ENCODE results near the gene MAPKAP1. TPM values are rescaled to one million over a fixed set of nuclear protein-coding genes. Genes with fewer than 3 reads are reported as not detected.

Gene MAPKAP1
- total RNA-seq, 1 donor from 2014 or later, result 74.6 TPM

GRCh38 chr9:125630436-125630835 is 76.6 kb downstream of the MAPKAP1 start:
- TF ChIP-seq, protein P1, sequence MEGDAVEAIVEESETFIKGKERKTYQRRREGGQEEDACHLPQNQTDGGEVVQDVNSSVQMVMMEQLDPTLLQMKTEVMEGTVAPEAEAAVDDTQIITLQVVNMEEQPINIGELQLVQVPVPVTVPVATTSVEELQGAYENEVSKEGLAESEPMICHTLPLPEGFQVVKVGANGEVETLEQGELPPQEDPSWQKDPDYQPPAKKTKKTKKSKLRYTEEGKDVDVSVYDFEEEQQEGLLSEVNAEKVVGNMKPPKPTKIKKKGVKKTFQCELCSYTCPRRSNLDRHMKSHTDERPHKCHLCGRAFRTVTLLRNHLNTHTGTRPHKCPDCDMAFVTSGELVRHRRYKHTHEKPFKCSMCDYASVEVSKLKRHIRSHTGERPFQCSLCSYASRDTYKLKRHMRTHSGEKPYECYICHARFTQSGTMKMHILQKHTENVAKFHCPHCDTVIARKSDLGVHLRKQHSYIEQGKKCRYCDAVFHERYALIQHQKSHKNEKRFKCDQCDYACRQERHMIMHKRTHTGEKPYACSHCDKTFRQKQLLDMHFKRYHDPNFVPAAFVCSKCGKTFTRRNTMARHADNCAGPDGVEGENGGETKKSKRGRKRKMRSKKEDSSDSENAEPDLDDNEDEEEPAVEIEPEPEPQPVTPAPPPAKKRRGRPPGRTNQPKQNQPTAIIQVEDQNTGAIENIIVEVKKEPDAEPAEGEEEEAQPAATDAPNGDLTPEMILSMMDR (IDR thresholded peaks at IDR 0.05; ENCODE audit: unreplicated experiment), result no peak
- Mint-ChIP-seq H3K9me3 (ENCODE audit: low read depth) (no peaks in the 10 kb centered on the region), H3K27me3 (no peaks in the 10 kb centered on the region), H3K4me1 (ENCODE audit: low read depth) (peaks cover 24% of the 10 kb centered on the region), H3K36me3 (ENCODE audit: insufficient read depth) (peaks cover 1% of the 10 kb centered on the region), H3K27ac (no peak overlapping the region), H3K4me3 (ENCODE audit: low read depth) (no peak overlapping the region)
- DNase-seq (ENCODE audit: low spot score, unreplicated experiment), result no peak

DNA sequence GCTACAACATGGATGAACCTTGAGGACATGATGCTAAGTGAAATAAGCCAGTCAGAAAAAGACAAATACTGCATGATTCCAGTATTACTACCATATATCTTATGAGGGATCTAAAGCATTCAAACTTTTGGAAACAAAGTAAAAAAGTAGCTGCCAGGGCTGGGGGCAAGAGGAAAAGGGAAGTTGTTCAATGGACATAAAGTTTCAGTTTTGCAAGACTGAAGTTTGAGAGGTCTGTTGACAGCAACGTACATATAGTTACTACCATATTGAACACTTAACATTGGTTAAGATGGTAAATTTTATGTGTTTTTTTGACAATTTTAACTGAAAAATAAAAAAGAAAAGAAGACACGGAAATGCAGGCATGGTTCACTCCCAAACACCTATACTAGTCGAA is 77.6 kb downstream of the MAPKAP1 start:
- Mint-ChIP-seq H3K27me3 (no peaks in the 10 kb centered on the region), H3K4me1 (ENCODE audit: low read depth) (peaks cover 19% of the 10 kb centered on the region), H3K36me3 (ENCODE audit: insufficient read depth) (peaks cover 1% of the 10 kb centered on the region), H3K27ac (no peak overlapping the region), H3K9me3 (ENCODE audit: low read depth) (no peaks in the 10 kb centered on the region), H3K4me3 (ENCODE audit: low read depth) (no peak overlapping the region)
- DNase-seq (ENCODE audit: low spot score, unreplicated experiment), result no peak
- TF ChIP-seq, protein P1 (IDR thresholded peaks at IDR 0.05; ENCODE audit: unreplicated experiment), result no peak

- H3K27me3 Mint-ChIP-seq, result no peaks in the 10 kb centered on the region
- no peak overlapping the region for H3K4me3 Mint-ChIP-seq (ENCODE audit: low read depth)
- no peak overlapping the region for H3K27ac Mint-ChIP-seq
- H3K4me1 Mint-ChIP-seq (ENCODE audit: low read depth), result no peaks in the 10 kb centered on the region
- DNase-seq (ENCODE audit: low spot score, unreplicated experiment), result no peak
- TF ChIP-seq, protein P1 (IDR thresholded peaks at IDR 0.05; ENCODE audit: unreplicated experiment), result no peak
- peaks cover 7% of the 10 kb centered on the region for H3K36me3 Mint-ChIP-seq (ENCODE audit: insufficient read depth)
- H3K9me3 Mint-ChIP-seq (ENCODE audit: low read depth), result peaks cover 5% of the 10 kb centered on the region
Measured at GRCh38 chr9:125626187-125626586, 80.8 kb downstream of the MAPKAP1 start.

GRCh38 chr9:125621170-125621569 is 85.8 kb downstream of the MAPKAP1 start:
- TF ChIP-seq, protein P1 (IDR thresholded peaks at IDR 0.05; ENCODE audit: unreplicated experiment), result no peak
- Mint-ChIP-seq H3K4me1 (ENCODE audit: low read depth) (no peaks in the 10 kb centered on the region), H3K27ac (no peak overlapping the region), H3K4me3 (ENCODE audit: low read depth) (no peak overlapping the region), H3K27me3 (no peaks in the 10 kb centered on the region), H3K36me3 (ENCODE audit: insufficient read depth) (peaks cover 7% of the 10 kb centered on the region), H3K9me3 (ENCODE audit: low read depth) (peaks cover 5% of the 10 kb centered on the region)
- no peak for DNase-seq (ENCODE audit: low spot score, unreplicated experiment)

GRCh38 chr9:125620216-125620615 is 86.8 kb downstream of the MAPKAP1 start:
- no peak overlapping the region for H3K4me3 Mint-ChIP-seq (ENCODE audit: low read depth)
- DNase-seq (ENCODE audit: low spot score, unreplicated experiment), result no peak
- no peaks in the 10 kb centered on the region for H3K4me1 Mint-ChIP-seq (ENCODE audit: low read depth)
- TF ChIP-seq, protein P1 (IDR thresholded peaks at IDR 0.05; ENCODE audit: unreplicated experiment), result no peak
- H3K9me3 Mint-ChIP-seq (ENCODE audit: low read depth), result peaks cover 5% of the 10 kb centered on the region
- H3K27ac Mint-ChIP-seq, result no peak overlapping the region
- H3K36me3 Mint-ChIP-seq (ENCODE audit: insufficient read depth), result peaks cover 6% of the 10 kb centered on the region
- H3K27me3 Mint-ChIP-seq, result no peaks in the 10 kb centered on the region

Data from progenitor cell of endocrine pancreas (in vitro differentiated cells).